ENCODE data around the gene HDGFL2. TPM values are rescaled to one million over a fixed set of nuclear protein-coding genes. Genes with fewer than 3 reads are reported as not detected.

HDGFL2 gene
- total and polyA plus RNA-seq, 2 donors: 22.2 to 51.4 TPM

- no peak for DNase-seq (ENCODE audit: extremely low spot score)
- Histone ChIP-seq H3K36me3 (ENCODE audit: insufficient read depth) (no peaks in the 10 kb centered on the region), H3K4me3 (ENCODE audit: low read depth, low read length) (no peak overlapping the region), H3K4me1 (ENCODE audit: insufficient read depth) (no peaks in the 10 kb centered on the region), H3K27ac (ENCODE audit: low read depth) (no peak overlapping the region)
- 83% methylated on average over 12 of the region's 12 CpGs for WGBS
These were observed 32.9 kb upstream of the HDGFL2 start for GRCh38 chr19:4439243-4439642.

- WGBS: 83% methylated on average over 22 of the region's 22 CpGs
- no peak overlapping the region for H3K4me3 ChIP-seq (ENCODE audit: low read depth, low read length)
These were observed 29.9 kb upstream of the HDGFL2 start for GRCh38 chr19:4441994-4442818.

GRCh38 chr19:4442819-4443146 lies 29.3 kb upstream of the HDGFL2 start:
- WGBS: 77% methylated on average over 10 of the region's 10 CpGs
- no peak overlapping the region for H3K4me3 ChIP-seq (ENCODE audit: low read depth, low read length)
- no peaks in the 10 kb centered on the region for H3K4me1 ChIP-seq (ENCODE audit: insufficient read depth)
- peaks cover 7% of the 10 kb centered on the region for H3K36me3 ChIP-seq (ENCODE audit: insufficient read depth)
- H3K27ac ChIP-seq (ENCODE audit: low read depth): no peak overlapping the region
- no peak for DNase-seq (ENCODE audit: extremely low spot score)

More at GRCh38 chr19:4441994-4442818, 29.9 kb upstream of the HDGFL2 start:
- Histone ChIP-seq H3K36me3 (ENCODE audit: insufficient read depth) (peaks cover 5% of the 10 kb centered on the region), H3K27ac (ENCODE audit: low read depth) (no peak overlapping the region), H3K4me1 (ENCODE audit: insufficient read depth) (no peaks in the 10 kb centered on the region)
- no peak for DNase-seq (ENCODE audit: extremely low spot score)

- DNase-seq (ENCODE audit: extremely low spot score): no peak
- WGBS: 90% methylated on average over 15 of the region's 15 CpGs
- no peak overlapping the region for H3K27ac ChIP-seq (ENCODE audit: low read depth)
These were observed 28.9 kb upstream of the HDGFL2 start for GRCh38 chr19:4443188-4443587.

GRCh38 chr19:4443966-4444764 lies 27.9 kb upstream of the HDGFL2 start:
- peaks cover 13% of the 10 kb centered on the region for H3K36me3 ChIP-seq (ENCODE audit: insufficient read depth)
- no peak overlapping the region for H3K4me3 ChIP-seq (ENCODE audit: low read depth, low read length)
- H3K4me1 ChIP-seq (ENCODE audit: insufficient read depth): no peaks in the 10 kb centered on the region
- no peak for DNase-seq (ENCODE audit: extremely low spot score)
- H3K27ac ChIP-seq (ENCODE audit: low read depth): no peak overlapping the region
- 82% methylated on average over 20 of the region's 20 CpGs for WGBS

More at GRCh38 chr19:4443188-4443587, 28.9 kb upstream of the HDGFL2 start:
- Histone ChIP-seq H3K36me3 (ENCODE audit: insufficient read depth) (peaks cover 7% of the 10 kb centered on the region), H3K4me1 (ENCODE audit: insufficient read depth) (no peaks in the 10 kb centered on the region), H3K4me3 (ENCODE audit: low read depth, low read length) (no peak overlapping the region)

GRCh38 chr19:4444765-4445741 lies 27.0 kb upstream of the HDGFL2 start:
- 79% methylated on average over 36 of the region's 36 CpGs for WGBS
- no peak for DNase-seq (ENCODE audit: extremely low spot score)
- Histone ChIP-seq H3K27ac (ENCODE audit: low read depth) (no peak overlapping the region), H3K4me1 (ENCODE audit: insufficient read depth) (no peaks in the 10 kb centered on the region), H3K36me3 (ENCODE audit: insufficient read depth) (peaks cover 16% of the 10 kb centered on the region), H3K4me3 (ENCODE audit: low read depth, low read length) (no peak overlapping the region)

GRCh38 chr19:4445963-4446703 lies 26.0 kb upstream of the HDGFL2 start:
- 90% methylated on average over 58 of the region's 58 CpGs for WGBS
- H3K4me3 ChIP-seq (ENCODE audit: low read depth, low read length): no peak overlapping the region
- DNase-seq (ENCODE audit: extremely low spot score): no peak
- H3K4me1 ChIP-seq (ENCODE audit: insufficient read depth): no peaks in the 10 kb centered on the region
- no peak overlapping the region for H3K27ac ChIP-seq (ENCODE audit: low read depth)
- peaks cover 16% of the 10 kb centered on the region for H3K36me3 ChIP-seq (ENCODE audit: insufficient read depth)

- H3K4me1 ChIP-seq (ENCODE audit: insufficient read depth): no peaks in the 10 kb centered on the region
- DNase-seq (ENCODE audit: extremely low spot score): no peak
- no peak overlapping the region for H3K27ac ChIP-seq (ENCODE audit: low read depth)
- no peak overlapping the region for H3K4me3 ChIP-seq (ENCODE audit: low read depth, low read length)
- peaks cover 16% of the 10 kb centered on the region for H3K36me3 ChIP-seq (ENCODE audit: insufficient read depth)
- 73% methylated on average over 15 of the region's 15 CpGs for WGBS
These were observed 25.3 kb upstream of the HDGFL2 start for GRCh38 chr19:4446704-4447200.

GRCh38 chr19:4447327-4448146 lies 24.6 kb upstream of the HDGFL2 start:
- Histone ChIP-seq H3K4me1 (ENCODE audit: insufficient read depth) (no peaks in the 10 kb centered on the region), H3K36me3 (ENCODE audit: insufficient read depth) (peaks cover 16% of the 10 kb centered on the region), H3K27ac (ENCODE audit: low read depth) (no peak overlapping the region), H3K4me3 (ENCODE audit: low read depth, low read length) (no peak overlapping the region)
- 89% methylated on average over 28 of the region's 28 CpGs for WGBS
- no peak for DNase-seq (ENCODE audit: extremely low spot score)

- H3K36me3 ChIP-seq (ENCODE audit: insufficient read depth): peaks cover 16% of the 10 kb centered on the region
- DNase-seq (ENCODE audit: extremely low spot score): no peak
- no peaks in the 10 kb centered on the region for H3K4me1 ChIP-seq (ENCODE audit: insufficient read depth)
- H3K4me3 ChIP-seq (ENCODE audit: low read depth, low read length): no peak overlapping the region
- WGBS: 75% methylated on average over 30 of the region's 30 CpGs
- no peak overlapping the region for H3K27ac ChIP-seq (ENCODE audit: low read depth)
These were observed 23.7 kb upstream of the HDGFL2 start for GRCh38 chr19:4448147-4448985.

GRCh38 chr19:4449022-4449638 lies 23.0 kb upstream of the HDGFL2 start:
- H3K36me3 ChIP-seq (ENCODE audit: insufficient read depth): peaks cover 16% of the 10 kb centered on the region
- WGBS: 61% methylated on average over 24 of the region's 24 CpGs
- no peak overlapping the region for H3K4me3 ChIP-seq (ENCODE audit: low read depth, low read length)
- H3K4me1 ChIP-seq (ENCODE audit: insufficient read depth): no peaks in the 10 kb centered on the region
- H3K27ac ChIP-seq (ENCODE audit: low read depth): no peak overlapping the region
- DNase-seq (ENCODE audit: extremely low spot score): no peak
